Bronchial epithelial cell (primary cell): ENCODE measurements around the gene FBXO40. TPM values are rescaled to one million over a fixed set of nuclear protein-coding genes. Genes with fewer than 3 reads are reported as not detected.
A peak's percentile ranks its signal among the peaks of the same experiment; 100 is the strongest.

ENCODE experiments used
- DNase-seq: peaks from one replicate; pipeline ENCODE4 v3.0.0-alpha.2; 2010; ENCODE audit warnings: low read depth
- FAIRE-seq: peaks from 2 replicates; lab custom pipeline; 2011; peaks lifted over from hg19 to GRCh38; lab: Jason Lieb, UNC
- H3K27me3 ChIP-seq: 2 replicates; pipeline ENCODE4 v1.5.1; 2011; ENCODE audit warnings: low read length; ENCODE audit not compliant: control insufficient read depth, insufficient read depth
- H3K36me3 ChIP-seq: 2 replicates; pipeline ENCODE4 v1.5.1; 2011; ENCODE audit warnings: low read length; ENCODE audit not compliant: control insufficient read depth, insufficient read depth
- H3K4me3 ChIP-seq: 2 replicates; pipeline ENCODE4 v1.5.1; 2011; ENCODE audit warnings: mild to moderate bottlenecking, low read depth, low read length, control low read depth
- CTCF ChIP-seq: IDR thresholded peaks from 2 replicates; pipeline ENCODE4 v1.5.1; 2011; ENCODE audit warnings: mild to moderate bottlenecking, moderate library complexity, low read length, control low read depth, inconsistent platforms; ENCODE audit not compliant: insufficient read depth, severe bottlenecking
- total RNA-seq: library from RNA; depleted of rRNA; stranded (reverse); fragments of >200 nt; gene quantifications from 2 replicates; pipeline ENCODE4 v1.2.1, GENCODE V29; 2014

The FBXO40 gene
- not detected in 2 replicates for total RNA-seq

GRCh38 chr3:121592856-121593702 is at the start of gene FBXO40:
TSS of gene FBXO40 (plus strand) at chr3:121593379. CDS start at chr3:121620576, 27,197 bp downstream.
- H3K4me3 ChIP-seq: no peak within 1 kb of the TSS
- FAIRE-seq (peak; percentile 52), DNase-seq (peak; percentile 19)
- no peak for TF ChIP-seq CTCF
- no peaks in the 10 kb centered on the region for H3K27me3 ChIP-seq
- H3K36me3 ChIP-seq: no peaks in the 10 kb centered on the region

GRCh38 chr3:121545049-121545573 is 48.1 kb upstream of the FBXO40 start:
- Histone ChIP-seq H3K4me3 (peak overlapping the region; percentile 57), H3K27me3 (no peaks in the 10 kb centered on the region), H3K36me3 (no peaks in the 10 kb centered on the region)
- no peak for FAIRE-seq
- TF ChIP-seq CTCF: no peak
- DNase-seq: peak; percentile 8

- DNase-seq (peak; percentile 86), FAIRE-seq (no peak)
- Histone ChIP-seq H3K4me3 (peak within 1 kb of the TSS; percentile 57), H3K27me3 (no peaks in the 10 kb centered on the region), H3K36me3 (no peaks in the 10 kb centered on the region)
- TF ChIP-seq CTCF: no peak
These were observed 47.4 kb upstream of the FBXO40 start, which contains the start of gene POLQ for GRCh38 chr3:121545574-121546455. TSS of gene POLQ (minus strand) at chr3:121545988. CDS start at chr3:121545877, 111 bp downstream.

GRCh38 chr3:121552379-121552778 is 40.8 kb upstream of the FBXO40 start:
- Histone ChIP-seq H3K4me3 (no peak overlapping the region), H3K27me3 (no peaks in the 10 kb centered on the region), H3K36me3 (no peaks in the 10 kb centered on the region)
- no peak for TF ChIP-seq CTCF
- no peak for FAIRE-seq
- DNase-seq: no peak

GRCh38 chr3:121552797-121553196 is 40.4 kb upstream of the FBXO40 start:
- TF ChIP-seq CTCF: no peak
- no peak for FAIRE-seq
- Histone ChIP-seq H3K36me3 (no peaks in the 10 kb centered on the region), H3K27me3 (no peaks in the 10 kb centered on the region), H3K4me3 (no peak overlapping the region)
- DNase-seq: no peak
